SK-N-MC (cell line): ENCODE data around the gene IQCE.
"Not testable (repeated sequence)": the region's sequence is repeated elsewhere in the genome, so short reads cannot be mapped to it uniquely, and the experiment has no call there.

Experiments
- EZH2 ChIP-seq: fragments of 200-600 bp; sonication (generic); IDR thresholded peaks from one replicate; pipeline ENCODE4 v1.6.1; 2017; ENCODE audit warnings: antibody characterized with exemption
- FOXP2 ChIP-seq: optimal IDR thresholded peaks from 2 replicates; pipeline ENCODE3; 2011; ENCODE audit warnings: mild to moderate bottlenecking, moderate library complexity; ENCODE audit not compliant: insufficient read depth; ENCODE audit errors: extremely low read length, control extremely low read depth
- POLR2AphosphoS5 ChIP-seq: IDR thresholded peaks from 2 replicates; pipeline ENCODE4 v1.6.1; 2012; ENCODE audit warnings: mild to moderate bottlenecking, low read depth, low read length, borderline replicate concordance

DNA sequence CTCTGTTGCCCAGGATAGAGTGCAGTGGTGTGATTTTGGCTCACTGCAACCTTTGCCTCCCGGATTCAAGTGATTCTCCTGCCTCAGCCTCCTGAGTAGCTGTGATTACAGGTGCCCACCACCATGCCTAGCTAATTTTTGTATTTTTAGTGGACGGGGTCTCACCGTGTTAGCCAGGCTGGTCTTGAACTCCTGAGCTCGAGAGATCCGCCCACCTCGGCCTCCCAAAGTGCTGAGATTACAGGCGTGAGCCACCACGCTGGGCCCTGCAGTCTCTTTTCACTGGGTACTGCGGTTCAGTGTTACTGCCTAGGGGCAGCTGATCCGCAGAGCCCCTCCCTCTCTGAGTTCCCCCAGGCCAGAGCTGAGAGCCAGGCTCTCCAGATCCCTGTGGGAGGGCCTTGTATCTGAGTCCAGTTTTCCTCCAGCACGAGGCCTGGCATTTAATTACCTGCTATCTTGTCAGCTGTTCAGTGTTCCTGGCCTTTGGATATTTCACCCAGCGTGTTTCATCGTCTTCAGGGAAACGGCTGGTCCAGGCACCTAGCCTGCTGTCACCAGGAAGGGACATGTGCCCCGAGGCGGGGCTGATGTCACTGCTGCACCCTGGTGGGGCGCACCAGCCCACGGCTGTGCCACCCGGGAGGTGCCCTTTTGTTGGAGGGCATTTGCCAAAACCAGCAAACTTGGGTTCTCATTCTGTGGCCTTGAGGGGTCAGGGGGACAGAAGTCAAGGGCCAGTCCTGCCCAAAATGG lies 22.7 kb upstream of the IQCE start:
- not testable (repeated sequence) for TF ChIP-seq EZH2, FOXP2, POLR2AphosphoS5
